Loucy (cell line): Measurements from ENCODE around the gene GAS7.

ENCODE experiments used
- H2AFZ ChIP-seq: fragments of 200-600 bp; sonication (generic); 2 replicates; pipeline ENCODE4 v1.6.0; 2016; ENCODE audit warnings: antibody characterized with exemption, mild to moderate bottlenecking, low read length, moderate library complexity
- H3F3A ChIP-seq: fragments of 200-600 bp; 2 replicates; pipeline ENCODE4 v1.6.0; 2016; ENCODE audit warnings: antibody characterized with exemption, low read depth, mild to moderate bottlenecking
- H3K27me3 ChIP-seq: fragments of 200-600 bp; sonication (generic); 2 replicates; pipeline ENCODE4 v1.6.1; 2014; ENCODE audit warnings: low read length, mild to moderate bottlenecking; ENCODE audit not compliant: insufficient read depth, poor library complexity, severe bottlenecking
- H3K36me3 ChIP-seq: fragments of 200-600 bp; sonication (generic); 2 replicates; pipeline ENCODE4 v1.6.1; 2016; ENCODE audit warnings: low read length; ENCODE audit not compliant: insufficient read depth
- H3K4me1 ChIP-seq: fragments of 200-600 bp; sonication (generic); 2 replicates; pipeline ENCODE4 v1.5.1; 2014; ENCODE audit warnings: low read length, mild to moderate bottlenecking; ENCODE audit not compliant: insufficient read depth, poor library complexity, severe bottlenecking
- H3K4me2 ChIP-seq: fragments of 200-600 bp; sonication (generic); 2 replicates; pipeline ENCODE4 v1.6.0; 2014; ENCODE audit warnings: antibody characterized with exemption, low read length, low read depth, mild to moderate bottlenecking; ENCODE audit not compliant: poor library complexity, severe bottlenecking
- H3K4me3 ChIP-seq: fragments of 200-600 bp; sonication (generic); 2 replicates; pipeline ENCODE4 v1.5.1; 2014; ENCODE audit warnings: low read length, mild to moderate bottlenecking, mixed read lengths; ENCODE audit not compliant: poor library complexity, severe bottlenecking
- H3K79me2 ChIP-seq: fragments of 200-600 bp; sonication (generic); 2 replicates; pipeline ENCODE4 v1.6.1; 2014; ENCODE audit warnings: low read length; ENCODE audit not compliant: insufficient read depth
- H3K9ac ChIP-seq: fragments of 200-600 bp; sonication (generic); 2 replicates; pipeline ENCODE4 v1.6.0; 2014; ENCODE audit warnings: mild to moderate bottlenecking, low read depth, low read length, moderate library complexity; ENCODE audit not compliant: poor library complexity, severe bottlenecking
- H3K9me2 ChIP-seq: fragments of 200-600 bp; sonication (generic); replicated peaks from 2 replicates; pipeline ENCODE4 v1.6.1; 2016; ENCODE audit warnings: low read depth, low read length, mixed read lengths
- H3K9me3 ChIP-seq: fragments of 200-600 bp; sonication (generic); 2 replicates; pipeline ENCODE4 v1.6.1; 2014; ENCODE audit warnings: mild to moderate bottlenecking, antibody characterized with exemption, low read length, low read depth; ENCODE audit not compliant: insufficient read depth
- H4K20me1 ChIP-seq: fragments of 200-600 bp; sonication (generic); 2 replicates; pipeline ENCODE4 v1.6.0; 2014; ENCODE audit warnings: antibody characterized with exemption, low read length, mild to moderate bottlenecking; ENCODE audit not compliant: insufficient read depth, poor library complexity, severe bottlenecking
- CTCF ChIP-seq: fragments of 200-600 bp; sonication (generic); conservative IDR thresholded peaks from 2 replicates; pipeline ENCODE4 v1.5.1; 2014; ENCODE audit warnings: mild to moderate bottlenecking, antibody characterized with exemption, low read length
- EZH2phosphoT487 ChIP-seq: fragments of 200-600 bp; IDR thresholded peaks from 2 replicates; pipeline ENCODE4 v1.6.1; 2018; ENCODE audit warnings: antibody characterized with exemption, mild to moderate bottlenecking, moderate library complexity, borderline replicate concordance

Gene GAS7

GRCh38 chr17:10050597-10051101 is 147.8 kb downstream of the GAS7 start:
- H3K4me1 ChIP-seq = peaks cover 73% of the 10 kb centered on the region

DNA sequence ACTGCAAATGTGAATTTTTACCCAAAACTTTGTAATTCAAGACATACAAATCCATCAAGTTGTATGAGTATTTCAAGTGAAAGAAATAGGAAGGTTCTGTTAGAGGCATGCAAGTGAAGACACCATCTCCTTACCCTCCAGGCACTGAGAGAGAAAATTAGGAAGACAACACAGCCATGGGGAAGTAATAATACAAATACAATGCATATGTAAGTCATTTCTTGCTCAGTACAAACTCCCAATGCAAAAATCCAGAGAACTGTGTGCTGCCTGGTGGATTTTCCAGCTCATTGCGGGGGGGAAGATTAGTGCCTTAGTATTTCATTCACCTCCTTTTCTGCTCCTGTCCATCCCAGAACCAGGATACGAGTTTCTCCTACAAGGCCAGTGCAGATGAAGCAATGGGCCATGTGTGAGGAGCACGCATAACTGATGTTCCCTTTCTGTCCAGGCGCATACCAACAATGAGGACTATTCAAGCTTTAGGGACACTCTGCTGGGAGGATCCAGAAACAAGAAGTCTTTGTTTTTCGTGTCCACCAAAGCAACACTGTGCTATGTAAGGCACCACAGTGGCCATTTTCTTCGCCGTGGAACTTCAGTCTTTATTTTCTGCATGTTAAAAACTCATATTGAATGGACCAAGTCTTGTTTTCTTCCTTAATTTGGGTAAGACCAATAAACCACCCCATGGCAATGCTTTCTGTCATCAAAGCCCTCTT is 149.6 kb downstream of the GAS7 start:
- H3K4me3 ChIP-seq = no peak overlapping the region
- no peaks in the 10 kb centered on the region for H3K9me2 ChIP-seq
- H4K20me1 ChIP-seq = peaks cover 5% of the 10 kb centered on the region
- no peak overlapping the region for H2AFZ ChIP-seq
- H3K4me1 ChIP-seq = peaks cover 57% of the 10 kb centered on the region
- no peak overlapping the region for H3K4me2 ChIP-seq
- H3K9ac ChIP-seq = no peak overlapping the region
- peaks cover 81% of the 10 kb centered on the region for H3K79me2 ChIP-seq
- H3K9me3 ChIP-seq = no peaks in the 10 kb centered on the region
- no peaks in the 10 kb centered on the region for H3K27me3 ChIP-seq
- TF ChIP-seq EZH2phosphoT487 (no peak), CTCF (no peak)
- H3F3A ChIP-seq = peaks cover 9% of the 10 kb centered on the region; the same call in 1 of the 2 replicates
- no peaks in the 10 kb centered on the region for H3K36me3 ChIP-seq

More at GRCh38 chr17:10050597-10051101, 147.8 kb downstream of the GAS7 start:
- H2AFZ ChIP-seq = no peak overlapping the region
- H3K9ac ChIP-seq = peak overlapping the region; percentile 68
- no peaks in the 10 kb centered on the region for H3K27me3 ChIP-seq
- H3F3A ChIP-seq = peaks cover 9% of the 10 kb centered on the region; the same call in 1 of the 2 replicates
- H3K79me2 ChIP-seq = peaks cover 86% of the 10 kb centered on the region
- H4K20me1 ChIP-seq = peaks cover 5% of the 10 kb centered on the region
- H3K9me2 ChIP-seq = no peaks in the 10 kb centered on the region
- H3K4me2 ChIP-seq = peak overlapping the region; percentile 89
- H3K9me3 ChIP-seq = no peaks in the 10 kb centered on the region
- TF ChIP-seq EZH2phosphoT487 = no peak
- no peak for TF ChIP-seq CTCF
- peak overlapping the region; percentile 69 for H3K4me3 ChIP-seq
- no peaks in the 10 kb centered on the region for H3K36me3 ChIP-seq

- Histone ChIP-seq H2AFZ (no peak overlapping the region), H3K9me3 (no peaks in the 10 kb centered on the region), H4K20me1 (peaks cover 5% of the 10 kb centered on the region), H3K4me3 (no peak overlapping the region), H3K27me3 (no peaks in the 10 kb centered on the region), H3F3A (0 out of 2 replicates have a peak, but pooled peaks cover 6% of the 10 kb centered on the region), H3K9ac (no peak overlapping the region), H3K36me3 (no peaks in the 10 kb centered on the region), H3K4me1 (peaks cover 46% of the 10 kb centered on the region), H3K79me2 (peaks cover 80% of the 10 kb centered on the region), H3K9me2 (no peaks in the 10 kb centered on the region), H3K4me2 (peak overlapping the region; percentile 7)
- TF ChIP-seq EZH2phosphoT487 (no peak), CTCF (no peak)
These were observed 151.3 kb downstream of the GAS7 start for GRCh38 chr17:10046786-10047785.
